Mesothelial cell of epicardium (in vitro differentiated cells): Measurements from ENCODE around the gene NCKAP1. TPM values are rescaled to one million over a fixed set of nuclear protein-coding genes. Genes with fewer than 3 reads are reported as not detected.
"Not testable (repeated sequence)": the region's sequence is repeated elsewhere in the genome, so short reads cannot be mapped to it uniquely, and the experiment has no call there.

Experiments used
- DNase-seq, 2 experiments: peaks; one replicate each; pipeline ENCODE4 v3.0.0; 2021; ENCODE audit warnings: low spot score in 2 of 2; ENCODE audit not compliant: unreplicated experiment in 2 of 2
- H3K27ac Mint-ChIP-seq: 2 replicates; pipeline ENCODE4 v1.8.0; 2021; ENCODE audit warnings: mixed read lengths
- H3K27me3 Mint-ChIP-seq: 2 replicates; pipeline ENCODE4 v1.8.0; 2021; ENCODE audit warnings: low read depth, mixed read lengths
- H3K36me3 Mint-ChIP-seq: 2 replicates; pipeline ENCODE4 v1.8.0; 2021; ENCODE audit warnings: mixed read lengths
- H3K4me1 Mint-ChIP-seq: 2 replicates; pipeline ENCODE4 v1.8.0; 2021; ENCODE audit warnings: mixed read lengths
- H3K4me3 Mint-ChIP-seq: 2 replicates; pipeline ENCODE4 v1.8.0; 2021; ENCODE audit warnings: mild to moderate bottlenecking, moderate library complexity, mixed read lengths
- H3K9me3 Mint-ChIP-seq: 2 replicates; pipeline ENCODE4 v1.8.0; 2021; ENCODE audit warnings: mixed read lengths
- total RNA-seq: library from RNA; stranded (reverse); gene quantifications from 3 replicates; pipeline ENCODE4 v1.2.1, GENCODE V29; 2021
- TF ChIP-seq, protein P1 (sequence below): fragments of 200-600 bp; sonication (generic); IDR thresholded peaks from one replicate; pipeline ENCODE4 v1.5.0; 2021; ENCODE audit warnings: antibody characterized with exemption; ENCODE audit not compliant: unreplicated experiment

NCKAP1 gene
- total RNA-seq, 1 donor from 2014 or later, result 104 TPM

DNA sequence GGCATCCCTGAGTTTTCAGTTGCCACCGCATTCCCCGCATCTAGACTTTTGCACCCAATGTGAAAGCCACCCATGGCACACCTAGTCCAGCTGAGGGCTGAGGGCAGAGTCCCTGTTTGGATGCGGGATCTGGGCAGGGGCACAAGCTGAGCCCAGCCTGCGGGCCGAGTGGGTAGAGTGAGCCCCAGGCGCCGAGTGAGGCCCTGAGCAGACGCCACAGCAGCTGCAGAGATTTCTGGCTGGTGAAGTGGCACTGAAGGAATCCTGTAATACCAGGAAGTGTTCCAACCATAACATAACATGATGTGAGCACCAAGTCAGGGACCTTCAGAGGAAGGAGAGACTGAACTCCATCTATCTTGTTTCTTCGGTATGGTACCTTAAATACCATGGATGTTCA lies 144.1 kb downstream of the NCKAP1 start:
- peaks cover 16% of the 10 kb centered on the region for H3K9me3 Mint-ChIP-seq
- no peaks in the 10 kb centered on the region for H3K27me3 Mint-ChIP-seq
- TF ChIP-seq, protein P1, sequence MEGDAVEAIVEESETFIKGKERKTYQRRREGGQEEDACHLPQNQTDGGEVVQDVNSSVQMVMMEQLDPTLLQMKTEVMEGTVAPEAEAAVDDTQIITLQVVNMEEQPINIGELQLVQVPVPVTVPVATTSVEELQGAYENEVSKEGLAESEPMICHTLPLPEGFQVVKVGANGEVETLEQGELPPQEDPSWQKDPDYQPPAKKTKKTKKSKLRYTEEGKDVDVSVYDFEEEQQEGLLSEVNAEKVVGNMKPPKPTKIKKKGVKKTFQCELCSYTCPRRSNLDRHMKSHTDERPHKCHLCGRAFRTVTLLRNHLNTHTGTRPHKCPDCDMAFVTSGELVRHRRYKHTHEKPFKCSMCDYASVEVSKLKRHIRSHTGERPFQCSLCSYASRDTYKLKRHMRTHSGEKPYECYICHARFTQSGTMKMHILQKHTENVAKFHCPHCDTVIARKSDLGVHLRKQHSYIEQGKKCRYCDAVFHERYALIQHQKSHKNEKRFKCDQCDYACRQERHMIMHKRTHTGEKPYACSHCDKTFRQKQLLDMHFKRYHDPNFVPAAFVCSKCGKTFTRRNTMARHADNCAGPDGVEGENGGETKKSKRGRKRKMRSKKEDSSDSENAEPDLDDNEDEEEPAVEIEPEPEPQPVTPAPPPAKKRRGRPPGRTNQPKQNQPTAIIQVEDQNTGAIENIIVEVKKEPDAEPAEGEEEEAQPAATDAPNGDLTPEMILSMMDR, result no peak
- no peak overlapping the region for H3K27ac Mint-ChIP-seq
- no peak for DNase-seq
- H3K4me1 Mint-ChIP-seq, result peaks cover 5% of the 10 kb centered on the region
- peaks cover 2% of the 10 kb centered on the region for H3K36me3 Mint-ChIP-seq
- no peak overlapping the region for H3K4me3 Mint-ChIP-seq

DNA sequence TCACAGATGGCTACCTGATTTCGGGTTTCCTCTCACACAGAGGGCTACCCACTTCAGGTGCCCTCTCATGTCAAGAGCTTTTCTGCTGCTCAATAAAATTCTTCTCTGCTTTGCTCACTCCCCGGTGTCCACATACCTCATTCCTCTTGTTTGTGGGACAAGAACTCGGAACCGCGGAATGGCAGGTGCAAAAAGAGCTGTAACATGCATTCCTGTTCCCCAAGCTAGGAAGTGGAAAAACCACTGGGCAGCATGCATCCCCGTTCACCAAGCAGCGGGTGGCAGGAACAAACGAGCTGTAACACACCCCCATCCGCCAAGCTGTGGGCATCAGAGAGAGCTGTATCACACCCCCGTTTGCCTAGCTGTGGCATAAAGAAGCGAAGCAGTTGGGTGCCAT lies 144.6 kb downstream of the NCKAP1 start:
- TF ChIP-seq, protein P1, result no peak
- DNase-seq, result no peak
- Mint-ChIP-seq H3K27ac (no peak overlapping the region), H3K4me3 (no peak overlapping the region), H3K36me3 (peaks cover 2% of the 10 kb centered on the region), H3K4me1 (peaks cover 5% of the 10 kb centered on the region), H3K27me3 (no peaks in the 10 kb centered on the region), H3K9me3 (peaks cover 16% of the 10 kb centered on the region)

DNA sequence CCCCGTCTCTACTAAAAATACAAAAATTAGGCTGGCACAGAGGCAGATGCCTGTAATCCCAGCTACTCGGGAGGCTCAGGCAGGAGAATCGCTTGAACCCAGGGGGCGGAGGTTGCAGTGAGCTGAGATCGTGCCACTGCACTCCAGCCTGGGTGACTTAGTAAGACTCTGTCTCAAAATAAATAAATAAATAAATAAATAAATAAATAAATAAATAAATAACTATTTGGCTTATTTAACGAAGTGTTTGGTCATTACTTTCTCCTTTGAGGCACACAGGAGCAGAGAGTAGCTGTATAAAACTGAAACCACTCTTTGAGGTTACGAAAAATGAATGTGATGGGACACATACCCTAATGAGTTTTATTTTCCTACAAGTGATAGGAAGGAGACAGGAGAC lies 145.2 kb downstream of the NCKAP1 start:
- H3K4me1 Mint-ChIP-seq, H3K4me3 Mint-ChIP-seq, H3K36me3 Mint-ChIP-seq, DNase-seq, H3K27me3 Mint-ChIP-seq, H3K27ac Mint-ChIP-seq: not testable (repeated sequence)
- peaks cover 16% of the 10 kb centered on the region for H3K9me3 Mint-ChIP-seq

DNA sequence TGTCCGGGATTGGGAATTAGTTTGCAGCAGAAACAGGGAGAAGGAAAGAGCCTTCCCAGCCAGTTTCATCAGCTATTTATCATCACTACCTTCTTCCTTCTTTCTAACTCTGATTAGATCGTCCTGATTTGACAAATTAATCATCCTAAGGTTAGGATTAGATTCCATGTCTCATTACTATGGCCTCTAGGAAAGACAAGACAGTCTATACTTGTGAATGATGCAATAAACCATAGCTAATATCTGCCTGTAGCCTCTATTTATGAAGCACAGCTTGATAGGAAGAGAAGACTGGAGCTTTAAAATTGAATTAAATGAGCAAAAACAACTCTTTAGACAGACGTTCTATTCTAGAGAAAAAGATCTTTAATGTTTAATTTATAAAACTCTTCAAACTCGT lies 146.6 kb downstream of the NCKAP1 start:
- H3K27me3 Mint-ChIP-seq, result no peaks in the 10 kb centered on the region
- DNase-seq, result no peak
- peaks cover 5% of the 10 kb centered on the region for H3K4me1 Mint-ChIP-seq
- H3K4me3 Mint-ChIP-seq, result no peak overlapping the region
- TF ChIP-seq, protein P1, result no peak
- H3K27ac Mint-ChIP-seq, result no peak overlapping the region
- H3K36me3 Mint-ChIP-seq, result peaks cover 2% of the 10 kb centered on the region
- peaks cover 9% of the 10 kb centered on the region for H3K9me3 Mint-ChIP-seq

DNA sequence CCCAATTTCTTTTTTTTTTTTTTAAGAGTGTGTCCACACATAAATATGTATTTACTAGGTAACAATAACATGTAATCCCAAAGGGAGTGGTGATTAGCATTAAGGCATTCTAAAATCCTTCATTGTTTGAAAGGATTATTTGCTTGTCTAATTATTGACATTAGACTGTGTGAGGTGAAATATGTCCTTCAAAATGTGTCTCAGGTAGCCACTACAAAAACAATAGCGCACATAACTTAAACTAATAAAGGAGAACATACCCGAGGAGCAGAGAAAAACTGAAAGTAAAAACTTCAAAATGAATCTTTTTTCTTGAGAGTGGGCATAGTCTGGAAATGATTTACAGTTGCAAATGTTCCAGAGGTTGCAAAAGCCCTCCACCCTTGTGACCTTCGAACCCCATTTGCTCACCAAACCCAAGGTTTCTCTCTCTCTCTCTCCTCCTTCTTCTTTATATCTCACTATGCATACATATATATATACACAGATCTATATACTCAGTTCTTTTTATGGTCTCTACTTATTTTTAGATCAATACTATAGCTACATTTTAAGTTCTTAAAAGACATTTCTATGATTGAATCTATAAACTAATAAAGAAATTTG lies 147.4 kb downstream of the NCKAP1 start:
- no peak for DNase-seq
- Mint-ChIP-seq H3K27me3 (no peaks in the 10 kb centered on the region), H3K9me3 (peaks cover 5% of the 10 kb centered on the region), H3K36me3 (peaks cover 1% of the 10 kb centered on the region), H3K27ac (no peak overlapping the region), H3K4me3 (no peak overlapping the region), H3K4me1 (peaks cover 4% of the 10 kb centered on the region)
- TF ChIP-seq, protein P1, result no peak

DNA sequence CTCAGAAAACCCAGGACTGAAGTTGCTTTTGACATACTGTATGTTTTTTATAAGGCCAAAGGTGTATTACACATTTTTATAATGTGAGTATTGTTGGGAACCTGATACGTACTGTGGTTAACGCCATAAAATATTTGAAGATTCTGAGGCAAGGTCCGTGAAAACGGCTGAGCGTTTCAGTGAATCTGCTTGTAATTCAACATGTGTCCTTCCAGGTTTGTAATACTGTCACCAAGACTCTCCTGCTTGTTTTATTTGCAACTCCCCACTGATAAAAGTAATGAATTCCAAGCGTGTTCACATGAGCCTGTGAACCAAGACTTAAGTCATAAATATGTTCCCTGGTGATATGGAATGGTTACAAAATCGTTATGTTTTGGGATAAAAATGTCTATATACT lies 148.0 kb downstream of the NCKAP1 start:
- H3K9me3 Mint-ChIP-seq, result peaks cover 4% of the 10 kb centered on the region
- no peak overlapping the region for H3K4me3 Mint-ChIP-seq
- no peaks in the 10 kb centered on the region for H3K27me3 Mint-ChIP-seq

More for the DNA sequence above, 148.0 kb downstream of the NCKAP1 start:
- H3K4me1 Mint-ChIP-seq, result peaks cover 2% of the 10 kb centered on the region
- TF ChIP-seq, protein P1, result no peak
- DNase-seq, result no peak
- no peak overlapping the region for H3K27ac Mint-ChIP-seq
- no peaks in the 10 kb centered on the region for H3K36me3 Mint-ChIP-seq
